ENCODE results near the gene POU2F1.
A peak's percentile ranks its signal among the peaks of the same experiment; 100 is the strongest.

Gene POU2F1

GRCh38 chr1:167442854-167443565 lies 222.3 kb downstream of the POU2F1 start:
- no peak for DNase-seq (ENCODE audit: low spot score)

GRCh38 chr1:167443757-167444156 lies 223.1 kb downstream of the POU2F1 start:
- DNase-seq (ENCODE audit: low spot score) = no peak

GRCh38 chr1:167446966-167447365 lies 226.3 kb downstream of the POU2F1 start:
- DNase-seq (ENCODE audit: low spot score) = no peak

- DNase-seq (ENCODE audit: low spot score) = no peak
Measured at GRCh38 chr1:167447521-167448136, 226.9 kb downstream of the POU2F1 start.

- DNase-seq (ENCODE audit: low spot score) = no peak
Measured at GRCh38 chr1:167450843-167451242, 230.2 kb downstream of the POU2F1 start.

GRCh38 chr1:167452483-167452882 lies 231.8 kb downstream of the POU2F1 start:
- DNase-seq (ENCODE audit: low spot score) = no peak

- no peak for DNase-seq (ENCODE audit: low spot score)
Measured at GRCh38 chr1:167453123-167453522, 232.4 kb downstream of the POU2F1 start.

- no peak for DNase-seq (ENCODE audit: low spot score)
Measured at GRCh38 chr1:167454304-167454893, 233.7 kb downstream of the POU2F1 start.

- peak; percentile 45 for DNase-seq (ENCODE audit: low spot score)
Measured at GRCh38 chr1:167454894-167455785, 234.5 kb downstream of the POU2F1 start.

- DNase-seq (ENCODE audit: low spot score) = no peak
Measured at GRCh38 chr1:167455786-167456446, 235.2 kb downstream of the POU2F1 start.

- no peak for DNase-seq (ENCODE audit: low spot score)
Measured at GRCh38 chr1:167456524-167456923, 235.8 kb downstream of the POU2F1 start.

- no peak for DNase-seq (ENCODE audit: low spot score)
Measured at GRCh38 chr1:167456926-167457325, 236.2 kb downstream of the POU2F1 start.

- no peak for DNase-seq (ENCODE audit: low spot score)
Measured at GRCh38 chr1:167457936-167458584, 237.4 kb downstream of the POU2F1 start.

GRCh38 chr1:167460836-167461235 lies 240.2 kb downstream of the POU2F1 start:
- no peak for DNase-seq (ENCODE audit: low spot score)

- DNase-seq (ENCODE audit: low spot score) = no peak
Measured at GRCh38 chr1:167462341-167462740, 241.7 kb downstream of the POU2F1 start.

- DNase-seq (ENCODE audit: low spot score) = no peak
Measured at GRCh38 chr1:167463080-167463479, 242.4 kb downstream of the POU2F1 start.

- no peak for DNase-seq (ENCODE audit: low spot score)
Measured at GRCh38 chr1:167463875-167464575, 243.3 kb downstream of the POU2F1 start.

GRCh38 chr1:167465018-167465417 lies 244.3 kb downstream of the POU2F1 start:
- no peak for DNase-seq (ENCODE audit: low spot score)

GRCh38 chr1:167465743-167466142 lies 245.1 kb downstream of the POU2F1 start:
- no peak for DNase-seq (ENCODE audit: low spot score)

- DNase-seq (ENCODE audit: low spot score) = no peak
Measured at GRCh38 chr1:167467126-167467710, 246.5 kb downstream of the POU2F1 start.

Data from HuH-7.5 (cell line).